AG09319 (cell line): Measurements from ENCODE around the gene BCLAF1.

Experiments used
- DNase-seq: peaks from one replicate; pipeline ENCODE4 v3.0.0-alpha.2; 2010; ENCODE audit warnings: low read depth; ENCODE audit errors: extremely low read depth
- TF ChIP-seq, protein P1 (sequence below): IDR thresholded peaks from 2 replicates; pipeline ENCODE4 v1.5.1; 2011; ENCODE audit warnings: low read depth, mild to moderate bottlenecking, inconsistent platforms, low read length, moderate library complexity

The BCLAF1 gene

DNA sequence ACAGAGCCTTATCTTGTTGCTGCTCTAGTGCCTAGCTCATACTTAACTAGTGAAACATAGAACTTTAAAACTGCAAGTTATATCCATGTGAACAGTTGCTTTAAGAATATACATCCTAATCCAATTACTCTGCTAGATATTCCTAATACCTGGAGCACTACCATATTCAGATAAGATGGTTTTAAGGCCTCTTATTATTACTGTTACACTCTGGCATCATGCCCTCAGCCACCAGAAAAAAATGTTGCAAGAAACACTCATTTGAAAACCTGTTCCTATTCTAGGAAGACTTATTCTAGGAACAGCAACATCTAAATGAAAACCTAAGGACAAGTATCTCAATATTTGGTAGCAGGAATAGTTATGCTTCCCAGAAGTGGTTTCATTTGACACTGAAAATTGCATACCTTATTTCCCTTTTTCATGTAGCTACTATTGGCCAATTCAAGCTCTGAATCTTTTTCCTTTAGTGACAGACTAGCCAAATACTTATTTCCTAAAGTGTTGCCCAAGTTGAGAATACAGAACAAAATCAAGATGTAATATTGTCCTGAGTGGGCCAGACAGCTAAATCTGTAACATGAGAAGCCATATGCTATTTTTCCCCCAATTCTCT is 34.7 kb downstream of the BCLAF1 start:
- TF ChIP-seq, protein P1, sequence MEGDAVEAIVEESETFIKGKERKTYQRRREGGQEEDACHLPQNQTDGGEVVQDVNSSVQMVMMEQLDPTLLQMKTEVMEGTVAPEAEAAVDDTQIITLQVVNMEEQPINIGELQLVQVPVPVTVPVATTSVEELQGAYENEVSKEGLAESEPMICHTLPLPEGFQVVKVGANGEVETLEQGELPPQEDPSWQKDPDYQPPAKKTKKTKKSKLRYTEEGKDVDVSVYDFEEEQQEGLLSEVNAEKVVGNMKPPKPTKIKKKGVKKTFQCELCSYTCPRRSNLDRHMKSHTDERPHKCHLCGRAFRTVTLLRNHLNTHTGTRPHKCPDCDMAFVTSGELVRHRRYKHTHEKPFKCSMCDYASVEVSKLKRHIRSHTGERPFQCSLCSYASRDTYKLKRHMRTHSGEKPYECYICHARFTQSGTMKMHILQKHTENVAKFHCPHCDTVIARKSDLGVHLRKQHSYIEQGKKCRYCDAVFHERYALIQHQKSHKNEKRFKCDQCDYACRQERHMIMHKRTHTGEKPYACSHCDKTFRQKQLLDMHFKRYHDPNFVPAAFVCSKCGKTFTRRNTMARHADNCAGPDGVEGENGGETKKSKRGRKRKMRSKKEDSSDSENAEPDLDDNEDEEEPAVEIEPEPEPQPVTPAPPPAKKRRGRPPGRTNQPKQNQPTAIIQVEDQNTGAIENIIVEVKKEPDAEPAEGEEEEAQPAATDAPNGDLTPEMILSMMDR, result no peak
- no peak for DNase-seq

DNA sequence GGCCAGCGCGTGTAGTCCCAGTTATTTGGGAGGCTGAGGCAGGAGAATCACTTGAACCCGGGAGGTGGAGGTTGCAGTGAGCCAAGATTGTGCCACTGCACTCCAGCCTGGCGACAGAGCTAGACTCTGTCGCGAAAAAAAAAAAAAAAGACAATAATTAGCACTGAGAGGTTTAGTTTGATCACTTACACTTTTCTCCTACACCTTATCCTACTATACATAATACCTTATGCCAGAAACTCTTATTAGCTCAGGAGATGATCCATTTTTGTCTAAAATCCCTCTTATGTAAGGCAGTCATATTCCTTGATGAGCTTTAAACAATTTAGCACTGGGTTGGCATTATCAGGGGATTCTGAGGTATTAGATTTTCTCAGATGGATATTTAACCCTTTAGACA is 35.9 kb downstream of the BCLAF1 start:
- TF ChIP-seq, protein P1, result no peak
- no peak for DNase-seq

DNA sequence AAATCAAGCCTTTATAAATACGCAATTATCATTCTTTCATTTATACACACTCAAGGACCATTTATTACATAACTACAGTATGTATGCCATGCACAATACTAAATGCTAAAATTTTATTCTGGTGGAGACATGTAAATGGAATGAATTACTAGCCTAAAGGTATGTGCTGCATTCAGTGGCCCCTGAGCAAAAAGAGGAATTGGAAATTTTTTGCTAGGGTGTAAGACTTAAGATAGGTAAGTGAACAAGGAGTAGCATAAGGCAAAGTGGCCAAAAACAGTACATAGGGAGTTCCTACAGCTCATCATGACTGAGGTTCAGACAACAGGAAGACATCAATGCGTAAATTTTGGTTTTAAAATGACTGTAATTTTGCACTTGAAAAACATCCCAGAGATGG is 37.2 kb downstream of the BCLAF1 start:
- TF ChIP-seq, protein P1, result no peak
- no peak for DNase-seq

DNA sequence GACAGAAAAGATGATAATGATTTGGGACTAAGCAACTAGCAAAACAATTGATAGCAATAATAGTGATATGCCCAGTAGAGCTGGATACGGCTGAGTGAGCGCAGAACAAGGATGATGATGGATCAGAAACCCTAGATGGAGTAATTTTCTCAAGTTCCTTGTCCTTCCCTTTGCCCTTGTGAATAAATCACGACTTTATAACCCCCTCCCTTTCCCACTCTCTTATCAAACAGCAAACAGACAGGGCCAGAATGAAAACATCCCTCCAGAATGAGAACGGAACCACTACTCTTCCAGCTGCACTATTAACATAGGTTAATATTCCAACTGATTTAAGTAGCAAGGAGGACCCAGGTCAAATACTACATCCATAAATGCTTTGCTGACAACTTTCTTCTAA is 38.3 kb downstream of the BCLAF1 start:
- TF ChIP-seq, protein P1, result no peak
- DNase-seq, result no peak

DNA sequence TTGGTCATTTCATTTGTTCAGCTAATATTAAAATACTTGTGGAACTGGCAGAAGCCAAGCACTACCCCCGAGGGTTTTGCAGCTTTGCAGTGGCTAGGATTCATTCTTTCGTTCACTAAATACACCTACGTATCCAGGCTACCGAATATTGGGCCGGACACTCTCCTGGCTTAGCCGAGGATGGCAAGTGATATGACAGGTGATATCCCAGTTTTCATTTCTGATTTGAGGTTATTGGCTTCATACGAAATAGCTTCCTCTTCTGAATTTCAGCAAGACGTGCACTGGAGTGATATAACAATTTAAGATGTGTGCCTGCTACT is 39.0 kb downstream of the BCLAF1 start:
- TF ChIP-seq, protein P1, result no peak

DNA sequence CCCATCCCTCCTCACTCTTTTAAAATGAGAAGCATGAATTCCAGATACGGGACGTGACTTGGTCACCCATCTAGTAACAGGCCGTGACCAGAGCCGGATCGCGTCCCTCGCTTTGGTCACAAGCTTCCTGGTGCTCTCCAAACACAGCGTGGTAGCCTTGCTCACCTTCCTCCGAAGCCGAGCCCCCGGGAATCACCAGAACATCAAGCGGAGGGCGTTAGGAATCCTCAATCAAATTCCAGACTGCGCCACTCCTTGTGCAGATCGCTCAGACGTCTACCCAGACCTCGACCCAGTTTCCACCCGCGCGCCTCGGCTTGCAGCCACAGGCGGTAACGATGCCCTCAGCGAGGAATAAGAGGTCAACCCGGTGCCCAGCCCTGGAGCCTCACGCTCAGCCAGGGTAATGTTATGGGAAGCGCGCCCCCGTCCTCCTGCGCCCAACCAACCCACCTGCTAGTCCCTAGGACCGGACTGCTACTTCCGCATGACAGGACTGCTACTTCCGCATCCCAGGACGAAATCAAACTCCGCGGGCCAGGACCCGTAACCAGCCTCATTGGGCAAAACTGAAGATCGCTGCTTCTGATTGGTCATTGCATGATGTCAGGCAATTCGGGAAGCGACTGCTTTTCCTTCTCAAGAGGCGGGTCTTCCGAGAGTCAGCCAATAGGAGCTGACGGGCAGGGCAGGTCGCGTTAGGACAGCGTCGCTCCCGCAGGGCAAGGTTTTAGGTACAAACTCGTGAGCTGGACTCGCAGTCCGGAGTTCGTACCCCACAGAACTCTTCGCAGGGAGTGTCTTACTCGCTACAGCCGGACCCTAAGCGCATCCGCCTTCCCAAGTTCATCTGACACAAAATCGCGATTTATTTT is 39.6 kb downstream of the BCLAF1 start, which contains the start of gene MTFR2:
TSS of gene MTFR2 (minus strand) at position 501 of the 875 bp plus-strand sequence. CDS start 1,212 bp downstream, outside the sequence.
- TF ChIP-seq, protein P1, result no peak
- DNase-seq, result peak; percentile 97

More for the DNA sequence above, 39.0 kb downstream of the BCLAF1 start:
- DNase-seq, result no peak

DNA sequence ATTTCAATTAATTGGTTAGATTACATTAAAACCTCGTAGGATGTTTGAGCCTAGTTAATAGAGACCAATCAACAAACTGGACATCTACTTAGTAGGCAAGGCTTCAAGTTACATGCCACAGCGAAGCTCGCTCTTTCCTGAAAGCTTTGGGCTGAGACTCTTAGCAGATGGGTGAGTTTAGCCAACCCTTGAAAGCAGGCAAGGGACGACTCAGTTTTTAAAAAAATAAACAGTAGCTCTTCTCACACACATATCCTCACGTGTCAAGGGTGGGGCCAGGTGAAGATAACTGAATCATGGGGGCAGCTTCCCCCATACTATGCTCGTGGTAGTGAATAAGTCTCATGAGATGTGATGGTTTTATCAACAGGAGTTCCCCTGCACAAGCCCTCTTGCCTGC is 40.3 kb downstream of the BCLAF1 start:
- DNase-seq, result no peak
- TF ChIP-seq, protein P1, result no peak
